H1 (cell line): ENCODE measurements around the gene AAMDC. TPM values are rescaled to one million over a fixed set of nuclear protein-coding genes. Genes with fewer than 3 reads are reported as not detected.

Experiments
- CTCF ChIA-PET: fragments of 300-600 bp; sonication (Branson Sonifier 250); formaldehyde crosslinking; loops from one replicate; lab custom pipeline; 2021; ENCODE audit not compliant: partially characterized antibody; lab: Charles Lee
- POLR2A ChIA-PET: fragments of 300-600 bp; sonication (Branson Sonifier 250); formaldehyde crosslinking; loops from one replicate; lab custom pipeline; 2021; ENCODE audit warnings: inconsistent platforms; ENCODE audit not compliant: partially characterized antibody; lab: Charles Lee
- DNase-seq, 2 experiments: peaks; one replicate each; pipeline versions ENCODE4 v3.0.0 to v3.0.0-alpha.2; 2010 to 2022; ENCODE audit warnings: low spot score in 2 of 2, low read depth in 1 of 2, mixed read lengths in 1 of 2
- FAIRE-seq: peaks from 2 replicates; lab custom pipeline; 2011; peaks lifted over from hg19 to GRCh38; lab: Jason Lieb, UNC
- H2AFZ ChIP-seq: 2 replicates; pipeline ENCODE4 v1.8.1; 2012; ENCODE audit warnings: low read length, inconsistent platforms
- H2AK5ac ChIP-seq: 2 replicates; pipeline ENCODE4 v1.6.1; 2013; ENCODE audit warnings: low read depth, low read length
- H2BK120ac ChIP-seq: replicated peaks from 2 replicates; pipeline ENCODE3; 2013; ENCODE audit warnings: low read depth, low read length, inconsistent platforms
- H2BK12ac ChIP-seq: 2 replicates; pipeline ENCODE4 v1.6.1; 2013; ENCODE audit warnings: low read depth, low read length
- H2BK15ac ChIP-seq: 2 replicates; pipeline ENCODE4 v1.6.1; 2013; ENCODE audit warnings: low read length
- H2BK20ac ChIP-seq: 2 replicates; pipeline ENCODE4 v1.6.1; 2013; ENCODE audit warnings: low read length
- H2BK5ac ChIP-seq: 2 replicates; pipeline ENCODE4 v1.6.1; 2013; ENCODE audit warnings: low read depth, low read length
- H3K14ac ChIP-seq: 2 replicates; pipeline ENCODE4 v1.6.1; 2013; ENCODE audit warnings: inconsistent platforms; ENCODE audit not compliant: insufficient read length
- H3K18ac ChIP-seq: 2 replicates; pipeline ENCODE4 v1.6.1; 2013; ENCODE audit warnings: low read length; ENCODE audit errors: extremely low read depth
- H3K23ac ChIP-seq: 2 replicates; pipeline ENCODE4 v1.6.1; 2013; ENCODE audit warnings: inconsistent platforms; ENCODE audit not compliant: insufficient read length
- H3K23me2 ChIP-seq: 2 replicates; pipeline ENCODE4 v1.6.1; 2013; ENCODE audit warnings: low read depth, low read length
- H3K27ac ChIP-seq: 2 replicates; pipeline ENCODE4 v1.6.1; 2011; ENCODE audit warnings: low read depth, low read length, inconsistent platforms
- H3K27me3 ChIP-seq, 4 experiments: replicated peaks in 1 of 4; 1 replicate in 1 of 4; 2 replicates in 3 of 4; pipeline versions ENCODE4 v1.6.1 to v1.8.1; 2011 to 2013; ENCODE audit warnings: low read length in 3 of 4, mild to moderate bottlenecking in 3 of 4, inconsistent platforms in 2 of 4, mixed read lengths in 2 of 4, moderate library complexity in 1 of 4; ENCODE audit not compliant: control insufficient read depth in 3 of 4, insufficient read depth in 3 of 4; ENCODE audit errors: extremely low read depth in 1 of 4
- H3K36me3 ChIP-seq, 4 experiments: 2 replicates each; pipeline versions ENCODE4 v1.6.1 to v1.8.1; 2011 to 2013; ENCODE audit warnings: mild to moderate bottlenecking in 4 of 4, low read length in 3 of 4, moderate library complexity in 2 of 4, control low read depth in 1 of 4, inconsistent platforms in 1 of 4; ENCODE audit not compliant: insufficient read depth in 4 of 4, control insufficient read depth in 2 of 4
- H3K4ac ChIP-seq: replicated peaks from 2 replicates; pipeline ENCODE3; 2013; ENCODE audit warnings: low read length, low read depth, mixed read lengths, inconsistent platforms; ENCODE audit not compliant: insufficient read length
- H3K4me1 ChIP-seq, 4 experiments: replicated peaks in 1 of 4; 1 replicate in 1 of 4; 2 replicates in 3 of 4; pipeline versions ENCODE4 v1.6.1 to v1.8.1; 2011 to 2013; ENCODE audit warnings: low read length in 3 of 4, inconsistent platforms in 2 of 4, mixed read lengths in 1 of 4; ENCODE audit not compliant: insufficient read depth in 4 of 4, control insufficient read depth in 3 of 4
- H3K4me2 ChIP-seq, 2 experiments: 2 replicates each; pipeline versions ENCODE4 v1.6.1 to v1.8.1; 2011 to 2013; ENCODE audit warnings: low read depth in 2 of 2, low read length in 2 of 2, control low read depth in 1 of 2, inconsistent platforms in 1 of 2, mild to moderate bottlenecking in 1 of 2; ENCODE audit not compliant: insufficient read depth in 1 of 2
- H3K4me3 ChIP-seq, 4 experiments: fragments of 200-600, 300-600 bp in 1 of 4; sonication (generic), shearing (Covaris generic), sonication (Bioruptor Twin) in 1 of 4; 2 replicates each; pipeline versions ENCODE4 v1.5.1 to v1.8.1; 2011 to 2016; ENCODE audit warnings: low read length in 4 of 4, low read depth in 3 of 4, control low read depth in 2 of 4, inconsistent platforms in 2 of 4, mild to moderate bottlenecking in 2 of 4, mixed read lengths in 1 of 4, moderate library complexity in 1 of 4; ENCODE audit not compliant: insufficient read depth in 2 of 4; ENCODE audit errors: extremely low read depth in 1 of 4
- H3K56ac ChIP-seq: replicated peaks from 2 replicates; pipeline ENCODE3; 2013; ENCODE audit warnings: low read depth, mild to moderate bottlenecking, mixed read lengths, low read length, inconsistent platforms; ENCODE audit not compliant: insufficient read length
- H3K79me1 ChIP-seq: 2 replicates; pipeline ENCODE4 v1.6.1; 2013; ENCODE audit warnings: low read depth, low read length, control low read depth
- H3K79me2 ChIP-seq, 2 experiments: 2 replicates each; pipeline versions ENCODE4 v1.6.1 to v1.8.1; 2012 to 2013; ENCODE audit warnings: low read length in 2 of 2, mild to moderate bottlenecking in 2 of 2, inconsistent platforms in 1 of 2; ENCODE audit not compliant: insufficient read depth in 2 of 2, control insufficient read depth in 1 of 2
- H3K9ac ChIP-seq, 4 experiments: replicated peaks in 1 of 4; 1 replicate in 1 of 4; 2 replicates in 3 of 4; pipeline versions ENCODE4 v1.6.1 to v1.8.1; 2011 to 2013; ENCODE audit warnings: low read depth in 3 of 4, low read length in 3 of 4, control low read depth in 2 of 4, mild to moderate bottlenecking in 2 of 4, moderate library complexity in 2 of 4, inconsistent platforms in 1 of 4; ENCODE audit errors: extremely low read depth in 1 of 4
- H3K9me3 ChIP-seq, 2 experiments: 2 replicates each; pipeline versions ENCODE4 v1.6.1 to v1.8.1; 2012 to 2013; ENCODE audit warnings: mild to moderate bottlenecking in 2 of 2, moderate library complexity in 2 of 2, control low read depth in 1 of 2, inconsistent platforms in 1 of 2, low read depth in 1 of 2, low read length in 1 of 2, mixed read lengths in 1 of 2; ENCODE audit not compliant: insufficient read depth in 2 of 2
- H4K20me1 ChIP-seq, 2 experiments: replicated peaks in 1 of 2; 2 replicates each; pipeline versions ENCODE3 to v1.8.1; 2011 to 2013; ENCODE audit warnings: inconsistent platforms in 2 of 2, low read length in 2 of 2, mild to moderate bottlenecking in 1 of 2; ENCODE audit not compliant: insufficient read depth in 2 of 2, control insufficient read depth in 1 of 2
- H4K5ac ChIP-seq: 2 replicates; pipeline ENCODE4 v1.6.1; 2013; ENCODE audit warnings: low read length, low read depth, mixed read lengths, inconsistent platforms; ENCODE audit not compliant: insufficient read length
- H4K8ac ChIP-seq: 2 replicates; pipeline ENCODE4 v1.8.0; 2013; ENCODE audit warnings: mild to moderate bottlenecking, moderate library complexity, low read length, inconsistent platforms; ENCODE audit not compliant: insufficient read depth; ENCODE audit errors: extremely low read depth
- H4K91ac ChIP-seq: replicated peaks from 2 replicates; pipeline ENCODE3; 2013; ENCODE audit warnings: low read length, mixed read lengths, inconsistent platforms; ENCODE audit not compliant: insufficient read length
- ATF2 ChIP-seq: IDR thresholded peaks from 2 replicates; pipeline ENCODE4 v1.6.1; 2012; ENCODE audit warnings: low read length, inconsistent platforms
- BRCA1 ChIP-seq: IDR thresholded peaks from 2 replicates; pipeline ENCODE4 v1.6.1; 2012; ENCODE audit warnings: low read depth, low read length, improper control_type of control experiment
- CBX8 ChIP-seq: fragments of 300-800, 300-1000 bp; sonication (generic); IDR thresholded peaks from 2 replicates; pipeline ENCODE4 v1.7.1; 2016; ENCODE audit warnings: low read depth, low read length, borderline replicate concordance
- CHD1 ChIP-seq: IDR thresholded peaks from 2 replicates; pipeline ENCODE4 v1.6.1; 2012; ENCODE audit warnings: low read depth, low read length, improper control_type of control experiment
- CTCF ChIP-seq, 3 experiments: IDR thresholded peaks; 1 replicate in 2 of 3; 2 replicates in 1 of 3; pipeline versions ENCODE4 v1.5.1 to v1.6.1; 2011; ENCODE audit warnings: low read length in 3 of 3, mild to moderate bottlenecking in 3 of 3, inconsistent platforms in 2 of 3, low read depth in 1 of 3, moderate library complexity in 1 of 3; ENCODE audit not compliant: insufficient read depth in 1 of 3; ENCODE audit errors: control extremely low read depth in 1 of 3
- E2F6 ChIP-seq: IDR thresholded peaks from 2 replicates; pipeline ENCODE4 v1.6.1; 2012; ENCODE audit warnings: inconsistent platforms
- HDAC2 ChIP-seq, 2 experiments: fragments of 300-600 bp in 1 of 2; sonication (generic) in 1 of 2; IDR thresholded peaks; 2 replicates each; pipeline ENCODE4 v1.6.1; 2011 to 2012; ENCODE audit warnings: low read depth in 2 of 2, low read length in 2 of 2, mild to moderate bottlenecking in 2 of 2, moderate library complexity in 2 of 2, borderline replicate concordance in 1 of 2, inconsistent platforms in 1 of 2
- NRF1 ChIP-seq: IDR thresholded peaks from 2 replicates; pipeline ENCODE4 v1.6.1; 2011; ENCODE audit warnings: mild to moderate bottlenecking, low read depth, low read length, improper control_type of control experiment
- POLR2A ChIP-seq, 2 experiments: IDR thresholded peaks; 1 replicate in 1 of 2; 2 replicates in 1 of 2; pipeline ENCODE4 v1.6.1; 2011; ENCODE audit warnings: low read depth in 2 of 2, low read length in 2 of 2, mild to moderate bottlenecking in 2 of 2; ENCODE audit errors: control extremely low read depth in 1 of 2
- ZNF274 ChIP-seq: IDR thresholded peaks from 2 replicates; pipeline ENCODE4 v1.7.0; 2012; ENCODE audit warnings: low read length, borderline replicate concordance; ENCODE audit errors: extremely low read depth
- polyA plus RNA-seq, 7 experiments: library from polyadenylated mRNA; depleted of rRNA in 3 of 7; stranded (reverse) in 5 of 7; unstranded in 2 of 7; fragments of >200 nt in 5 of 7; fragments of 200-250 nt in 2 of 7; gene quantifications; 1 replicate in 5 of 7; 2 replicates in 1 of 7; 4 replicates in 1 of 7; pipeline versions ENCODE4 v1.2.1 to v1.2.3, GENCODE V29; 2011 to 2013; ENCODE audit warnings: missing spikeins in 2 of 7, mixed read lengths in 2 of 7
- total RNA-seq: library from RNA; stranded (reverse); fragmentation: NEBNext Ultra II Directional; extraction: Animal tissue kit (Norgen Biotek cat#: 25700); gene quantifications from 2 replicates; pipeline ENCODE4 v1.2.1, GENCODE V29; 2021

Gene AAMDC
- total and polyA plus RNA-seq, 2 of the 8 experiments (the other 6 are each of a cell fraction or from before 2014, with no cell fraction given): 17.2 to 19.5 TPM

- Histone ChIP-seq H3K4me3 (no peak overlapping the region), H4K8ac (no peak overlapping the region), H3K9me3 (no peaks in the 10 kb centered on the region), H4K20me1 (peaks cover 5 to 8% of the 10 kb centered on the region in 2 experiments), H2BK20ac (no peak overlapping the region), H2BK5ac (no peak overlapping the region), H3K36me3 (peaks cover 0 to 13% (median 0%) of the 10 kb centered on the region in 4 experiments; a peak in 3 of 8 replicates), H3K27ac (no peak overlapping the region), H3K56ac (no peak overlapping the region), H2AK5ac (no peak overlapping the region), H3K4me2 (no peak overlapping the region), H3K14ac (no peak overlapping the region), H2BK12ac (no peak overlapping the region), H3K27me3 (no peaks in the 10 kb centered on the region), H3K23ac (no peak overlapping the region), H3K79me2 (peaks cover 10 to 97% of the 10 kb centered on the region in 2 experiments; a peak in 3 of 4 replicates), H3K9ac (no peak overlapping the region), H3K18ac (no peak overlapping the region), H3K23me2 (no peaks in the 10 kb centered on the region), H3K4me1 (0 out of 7 replicates have a peak, but pooled peaks cover 0 to 2% (median 0%) of the 10 kb centered on the region in 4 experiments), H4K91ac (no peak overlapping the region), H3K79me1 (peaks cover 6% of the 10 kb centered on the region), H2BK120ac (no peak overlapping the region), H3K4ac (no peak overlapping the region), H2AFZ (no peak overlapping the region), H4K5ac (no peak overlapping the region), H2BK15ac (no peak overlapping the region)
- ChIA-PET CTCF (no interaction called here), POLR2A (no interaction called here)
- TF ChIP-seq BRCA1: no peak
- TF ChIP-seq ZNF274: no peak
- no peak for TF ChIP-seq POLR2A (IDR thresholded peaks at IDR 0.05; ENCODE audit: control extremely low read depth in 1 of 2, low read depth in 2 of 2, low read length in 2 of 2)
- TF ChIP-seq E2F6: no peak
- no peak for TF ChIP-seq NRF1
- TF ChIP-seq CBX8: no peak
- no peak for TF ChIP-seq CTCF (IDR thresholded peaks at IDR 0.05; ENCODE audit: control extremely low read depth in 1 of 3, insufficient read depth in 1 of 3, low read depth in 1 of 3, low read length in 3 of 3)
- TF ChIP-seq HDAC2 (IDR thresholded peaks at IDR 0.05; ENCODE audit: borderline replicate concordance in 1 of 2, low read depth in 2 of 2, low read length in 2 of 2): no peak
- TF ChIP-seq CHD1: no peak
- no peak for TF ChIP-seq ATF2
- no peak for FAIRE-seq
- DNase-seq: no peak
Measured at GRCh38 chr11:77806415-77806814, 14.5 kb upstream of the AAMDC start.
